ENCODE results near the gene GLYATL1B. TPM values are rescaled to one million over a fixed set of nuclear protein-coding genes. Genes with fewer than 3 reads are reported as not detected.
"Not testable (repeated sequence)": the region's sequence is repeated elsewhere in the genome, so short reads cannot be mapped to it uniquely, and the experiment has no call there.

GLYATL1B gene
- total RNA-seq, 4 donors from 2014 or later, result not detected

DNA sequence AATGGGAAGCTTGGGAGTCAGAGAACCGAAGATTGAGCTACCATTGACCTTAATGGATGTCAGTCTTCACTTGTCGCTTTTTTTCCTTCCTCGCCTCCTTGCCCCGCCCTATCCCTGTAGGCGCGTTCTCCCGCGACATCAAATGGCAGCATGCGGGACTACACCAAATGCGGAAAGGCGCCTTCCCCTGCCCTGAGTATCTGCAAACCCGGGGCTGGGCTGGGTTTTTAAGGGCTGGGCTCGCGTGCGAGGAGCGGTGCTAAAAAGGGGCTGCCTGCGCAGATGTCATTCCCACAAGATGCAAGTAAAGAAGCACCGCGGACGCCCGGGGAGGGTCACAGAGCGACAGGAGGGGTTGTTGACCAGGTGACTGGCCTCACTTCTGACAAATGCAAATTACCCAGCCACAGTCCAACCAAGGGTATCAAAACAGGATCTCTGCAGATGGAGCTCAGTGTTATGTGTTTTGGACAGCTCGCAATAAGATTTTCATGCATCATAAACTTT, 16.2 kb downstream of the GLYATL1B start:
- no peak for TF ChIP-seq POLR2A (IDR thresholded peaks at IDR 0.05)
- TF ChIP-seq, protein P1, sequence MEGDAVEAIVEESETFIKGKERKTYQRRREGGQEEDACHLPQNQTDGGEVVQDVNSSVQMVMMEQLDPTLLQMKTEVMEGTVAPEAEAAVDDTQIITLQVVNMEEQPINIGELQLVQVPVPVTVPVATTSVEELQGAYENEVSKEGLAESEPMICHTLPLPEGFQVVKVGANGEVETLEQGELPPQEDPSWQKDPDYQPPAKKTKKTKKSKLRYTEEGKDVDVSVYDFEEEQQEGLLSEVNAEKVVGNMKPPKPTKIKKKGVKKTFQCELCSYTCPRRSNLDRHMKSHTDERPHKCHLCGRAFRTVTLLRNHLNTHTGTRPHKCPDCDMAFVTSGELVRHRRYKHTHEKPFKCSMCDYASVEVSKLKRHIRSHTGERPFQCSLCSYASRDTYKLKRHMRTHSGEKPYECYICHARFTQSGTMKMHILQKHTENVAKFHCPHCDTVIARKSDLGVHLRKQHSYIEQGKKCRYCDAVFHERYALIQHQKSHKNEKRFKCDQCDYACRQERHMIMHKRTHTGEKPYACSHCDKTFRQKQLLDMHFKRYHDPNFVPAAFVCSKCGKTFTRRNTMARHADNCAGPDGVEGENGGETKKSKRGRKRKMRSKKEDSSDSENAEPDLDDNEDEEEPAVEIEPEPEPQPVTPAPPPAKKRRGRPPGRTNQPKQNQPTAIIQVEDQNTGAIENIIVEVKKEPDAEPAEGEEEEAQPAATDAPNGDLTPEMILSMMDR (IDR thresholded peaks at IDR 0.05), result peak in 5 of 6 experiments; percentile 33 to 46 (median 44)
- peak; percentile 74 to 90 (median 90) for DNase-seq
- Histone ChIP-seq H3K27ac (peak overlapping the region in 2 of 4 donors; percentile 63 to 74), H3K27me3 (no peaks in the 10 kb centered on the region), H3K36me3 (no peaks in the 10 kb centered on the region), H3K4me1 (peaks cover 0 to 8% (median 6%) of the 10 kb centered on the region in 4 donors), H3K9me3 (no peaks in the 10 kb centered on the region), H3K4me3 (peak overlapping the region; percentile 27 to 45 (median 40))

DNA sequence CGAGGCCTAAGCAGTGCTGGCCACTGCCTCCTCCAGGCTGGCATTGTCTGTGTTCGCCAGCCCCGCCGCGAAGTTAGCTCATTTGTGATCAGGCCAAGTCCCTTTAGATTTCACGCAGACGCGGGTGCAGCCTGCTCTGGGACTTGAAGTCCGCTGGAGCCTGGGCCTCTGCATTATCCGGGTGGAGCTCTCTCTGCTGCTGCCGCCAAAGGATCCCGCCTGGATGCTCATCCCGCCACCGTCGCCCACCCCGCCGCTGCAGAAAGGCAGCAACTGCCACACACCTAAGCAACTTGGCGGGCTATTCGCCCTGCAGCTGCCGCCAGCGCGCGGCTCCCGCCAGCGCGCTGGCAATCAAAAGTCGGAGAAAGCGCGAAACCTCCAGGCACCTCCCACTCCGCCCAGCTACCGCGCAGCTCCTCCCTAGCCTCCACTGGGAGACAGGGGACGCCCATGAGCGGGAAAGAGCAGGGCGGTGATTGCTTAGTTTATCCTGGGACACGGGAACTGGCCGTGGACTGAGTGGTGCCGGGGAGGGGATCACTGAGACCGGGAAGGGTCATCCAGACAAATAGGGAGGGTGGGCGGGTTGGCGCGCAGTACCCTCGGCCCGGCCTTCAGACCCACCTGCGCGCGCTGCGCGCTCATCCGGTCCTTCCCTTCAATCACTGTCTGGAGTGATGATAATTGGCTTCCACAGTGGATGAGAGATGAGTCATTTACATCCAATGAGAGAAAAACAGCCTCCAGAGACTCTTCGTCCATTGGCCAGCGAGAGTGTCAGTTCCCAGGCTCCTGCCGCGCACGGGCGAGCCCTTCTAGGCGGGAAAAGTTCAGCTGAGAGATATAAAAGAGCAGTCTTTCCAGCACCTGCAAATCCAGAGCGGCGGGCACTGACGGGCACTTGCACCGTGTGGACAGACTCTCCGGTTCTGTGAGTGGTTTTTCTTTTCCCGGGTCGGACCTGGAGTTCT, 20.5 kb downstream of the GLYATL1B start, which contains the start of gene FAM111B:
FAM111B (plus strand) TSS at position 875 of the 974 bp plus-strand sequence. CDS start 2,389 bp downstream, outside the sequence.
- no peaks in the 10 kb centered on the region for H3K36me3 ChIP-seq
- peak within 1 kb of the TSS; percentile 41 to 67 (median 61) for H3K4me3 ChIP-seq
- no peaks in the 10 kb centered on the region for H3K27me3 ChIP-seq
- TF ChIP-seq, protein P1 (IDR thresholded peaks at IDR 0.05), result peak in 2 of 6 experiments; percentile 18 to 30
- TF ChIP-seq POLR2A (IDR thresholded peaks at IDR 0.05), result peak; percentile 16 to 21
- peak within 1 kb of the TSS; percentile 47 to 74 (median 64) for H3K27ac ChIP-seq
- no peaks in the 10 kb centered on the region for H3K9me3 ChIP-seq
- peak; percentile 69 to 93 (median 89) for DNase-seq
- peaks cover 0 to 13% (median 8%) of the 10 kb centered on the region in 4 donors for H3K4me1 ChIP-seq

DNA sequence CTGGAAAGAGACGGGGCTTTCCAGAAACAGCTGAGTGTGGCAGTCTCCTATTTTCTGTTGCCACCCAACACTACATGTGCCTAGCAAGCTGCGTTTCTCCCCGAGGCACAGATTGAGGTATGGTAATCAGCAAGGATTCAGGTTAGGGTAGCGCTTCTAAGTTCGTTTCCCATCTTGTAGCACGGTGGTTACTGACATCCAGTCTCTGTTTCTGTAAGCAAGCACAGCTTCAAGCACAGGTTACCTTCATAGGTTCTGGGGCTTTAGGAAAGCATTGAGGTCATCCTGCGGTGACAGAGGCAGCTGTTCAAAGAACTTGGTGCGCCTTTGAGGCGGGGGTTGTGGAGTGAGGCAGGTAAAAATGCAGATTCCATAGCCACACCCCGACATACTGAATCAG, 21.6 kb downstream of the GLYATL1B start:
- peak overlapping the region in 2 of 4 donors; percentile 18 to 72 for H3K27ac ChIP-seq
- H3K4me3 ChIP-seq, result peak overlapping the region in 3 of 4 donors; percentile 41 to 63 (median 59)
- peak in 1 of 3 donors; percentile 17 for DNase-seq
- not testable (repeated sequence) for H3K9me3 ChIP-seq, H3K36me3 ChIP-seq, H3K27me3 ChIP-seq
- H3K4me1 ChIP-seq, result peaks cover 0 to 13% (median 8%) of the 10 kb centered on the region in 4 donors

DNA sequence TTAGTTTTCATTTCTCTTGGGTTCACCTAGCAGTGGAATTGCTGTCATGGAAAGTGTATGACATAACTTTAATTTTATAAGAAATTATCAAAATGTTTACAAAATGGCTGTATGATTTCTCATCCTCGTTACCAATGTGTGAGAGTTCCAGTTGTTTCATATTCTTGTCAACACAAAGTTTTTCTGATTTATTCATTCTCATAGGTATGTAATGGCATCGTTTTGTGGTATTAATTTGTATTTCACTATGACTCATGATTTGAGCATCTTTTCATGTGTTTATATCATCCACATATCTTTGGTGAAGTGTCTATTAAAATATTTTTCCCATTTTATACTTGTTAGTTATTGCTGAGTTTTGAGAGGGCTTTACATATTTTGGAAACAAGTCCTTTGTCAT, 26.4 kb downstream of the GLYATL1B start:
- TF ChIP-seq, protein P1 (IDR thresholded peaks at IDR 0.05), result no peak
- TF ChIP-seq POLR2A (IDR thresholded peaks at IDR 0.05), result no peak
- Histone ChIP-seq H3K4me3 (no peak overlapping the region), H3K9me3 (peaks cover 0 to 6% (median 2%) of the 10 kb centered on the region in 4 donors), H3K36me3 (no peaks in the 10 kb centered on the region), H3K27ac (no peak overlapping the region), H3K27me3 (no peaks in the 10 kb centered on the region), H3K4me1 (peaks cover 0 to 3% (median 1%) of the 10 kb centered on the region in 4 donors)
- no peak for DNase-seq

DNA sequence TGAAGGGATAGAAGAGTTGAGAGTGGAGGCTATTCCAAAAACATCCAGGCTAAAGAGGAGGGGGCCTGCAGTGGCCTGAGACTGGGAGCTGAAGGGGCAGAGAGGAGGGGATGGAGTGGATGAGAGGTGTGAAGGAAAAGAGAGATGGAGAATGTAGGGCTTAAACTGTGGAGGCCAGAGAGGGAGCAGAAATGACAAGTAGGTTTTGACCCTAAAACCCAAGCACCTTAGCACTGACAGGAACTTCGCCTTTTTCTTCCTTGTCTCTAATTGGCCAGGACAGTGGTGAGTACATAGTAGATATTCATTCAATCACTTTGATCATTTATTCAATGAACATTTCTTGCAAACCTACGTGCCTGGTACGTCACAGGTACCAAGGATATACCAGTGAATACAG, 28.2 kb downstream of the GLYATL1B start:
- Histone ChIP-seq H3K4me1 (no peaks in the 10 kb centered on the region), H3K27ac (no peak overlapping the region), H3K27me3 (no peaks in the 10 kb centered on the region), H3K36me3 (no peaks in the 10 kb centered on the region), H3K4me3 (no peak overlapping the region), H3K9me3 (peaks cover 0 to 23% (median 5%) of the 10 kb centered on the region in 4 donors)
- TF ChIP-seq POLR2A (IDR thresholded peaks at IDR 0.05), result no peak
- TF ChIP-seq, protein P1 (IDR thresholded peaks at IDR 0.05), result no peak
- no peak for DNase-seq

DNA sequence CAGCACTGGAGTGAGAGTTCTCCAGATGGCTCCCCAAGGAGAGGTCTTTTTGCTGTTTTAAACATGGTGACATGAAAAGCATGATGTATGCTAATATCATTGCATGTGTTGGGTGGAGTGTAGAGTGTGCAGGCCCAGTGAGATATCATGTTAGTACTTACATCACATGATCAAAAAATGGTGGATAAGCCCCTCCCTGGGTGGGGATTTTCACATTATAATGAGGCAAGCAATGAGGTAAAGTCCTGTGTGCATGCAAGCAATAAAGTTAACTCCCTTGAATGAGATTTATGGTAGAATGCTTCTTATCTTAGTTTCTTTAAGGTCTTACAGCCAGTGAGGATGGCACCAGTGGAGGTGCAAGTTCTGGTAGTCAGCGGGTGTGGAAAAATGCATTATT, 29.4 kb downstream of the GLYATL1B start:
- H3K27ac ChIP-seq, result no peak overlapping the region
- H3K27me3 ChIP-seq, result no peaks in the 10 kb centered on the region
- H3K4me1 ChIP-seq, result no peaks in the 10 kb centered on the region
- H3K9me3 ChIP-seq, result peaks cover 0 to 23% (median 5%) of the 10 kb centered on the region in 4 donors
- TF ChIP-seq, protein P1 (IDR thresholded peaks at IDR 0.05), result no peak
- no peak for TF ChIP-seq POLR2A (IDR thresholded peaks at IDR 0.05)
- no peak for DNase-seq
- H3K4me3 ChIP-seq, result no peak overlapping the region
- H3K36me3 ChIP-seq, result no peaks in the 10 kb centered on the region

Data from Peyer's patch (tissue), 4 donors.